HEK293T (cell line): ENCODE measurements around the gene MXD1.
"Not testable (repeated sequence)": the region's sequence is repeated elsewhere in the genome, so short reads cannot be mapped to it uniquely, and the experiment has no call there.

Experiments used
- CTCF ChIA-PET: fragments of 350-600 bp; formaldehyde crosslinking; extraction: SDS; loops from one replicate; lab custom pipeline; 2021; ENCODE audit warnings: antibody characterized with exemption, inconsistent platforms; lab: Yijun Ruan, JAX
- POLR2A ChIA-PET: fragments of 350-600 bp; formaldehyde crosslinking; extraction: SDS; loops from one replicate; lab custom pipeline; 2020; ENCODE audit warnings: antibody characterized with exemption, inconsistent platforms; lab: Yijun Ruan, JAX
- DNase-seq: peaks from one replicate; pipeline ENCODE4 v3.0.0; 2012; ENCODE audit warnings: mixed read lengths; ENCODE audit errors: extremely low spot score
- ARNT ChIP-seq: fragments of 450-650 bp; IDR thresholded peaks from 2 replicates; pipeline ENCODE4 v1.6.1; 2017; ENCODE audit warnings: mild to moderate bottlenecking
- BHLHE40 ChIP-seq: fragments of 450-650 bp; IDR thresholded peaks from 2 replicates; pipeline ENCODE4 v1.6.1; 2016; ENCODE audit warnings: mild to moderate bottlenecking, moderate library complexity, borderline replicate concordance
- CTBP1 ChIP-seq: fragments of 450-650 bp; IDR thresholded peaks from 2 replicates; pipeline ENCODE4 v1.6.1; 2016; ENCODE audit warnings: borderline replicate concordance
- ELF4 ChIP-seq: fragments of 450-650 bp; IDR thresholded peaks from 2 replicates; pipeline ENCODE4 v1.6.1; 2017; ENCODE audit warnings: antibody characterized with exemption
- FOXA1 ChIP-seq: fragments of 450-650 bp; IDR thresholded peaks from 2 replicates; pipeline ENCODE4 v1.6.1; 2016; ENCODE audit warnings: mild to moderate bottlenecking
- FOXK2 ChIP-seq: fragments of 450-650 bp; IDR thresholded peaks from 2 replicates; pipeline ENCODE4 v1.6.1; 2016; ENCODE audit warnings: mild to moderate bottlenecking
- FOXM1 ChIP-seq: fragments of 450-650 bp; IDR thresholded peaks from 2 replicates; pipeline ENCODE4 v1.6.1; 2017; ENCODE audit warnings: mild to moderate bottlenecking, borderline replicate concordance
- L3MBTL2 ChIP-seq: fragments of 450-650 bp; conservative IDR thresholded peaks from 2 replicates; pipeline ENCODE4 v1.6.1; 2016; ENCODE audit warnings: mild to moderate bottlenecking
- LEF1 ChIP-seq: fragments of 450-650 bp; IDR thresholded peaks from 2 replicates; pipeline ENCODE4 v1.6.1; 2017; ENCODE audit warnings: mild to moderate bottlenecking, borderline replicate concordance
- NFRKB ChIP-seq: fragments of 450-650 bp; IDR thresholded peaks from 2 replicates; pipeline ENCODE4 v1.6.1; 2016; ENCODE audit warnings: mild to moderate bottlenecking, moderate library complexity
- SP1 ChIP-seq: fragments of 450-650 bp; IDR thresholded peaks from 2 replicates; pipeline ENCODE4 v1.6.1; 2017
- SUZ12 ChIP-seq: fragments of 450-650 bp; IDR thresholded peaks from 2 replicates; pipeline ENCODE4 v1.6.1; 2016; ENCODE audit warnings: mild to moderate bottlenecking
- TARDBP ChIP-seq: fragments of 450-650 bp; IDR thresholded peaks from 2 replicates; pipeline ENCODE4 v1.6.1; 2016
- ZNF384 ChIP-seq: fragments of 450-650 bp; IDR thresholded peaks from 2 replicates; pipeline ENCODE4 v1.6.1; 2016
- TF ChIP-seq, protein P1 (sequence below): fragments of 450-650 bp; IDR thresholded peaks from 2 replicates; pipeline ENCODE4 v1.6.1; 2016

Gene MXD1

GRCh38 chr2:69914950-69915945 is at the start of gene MXD1:
Gene MXD1 (plus strand): TSS chr2:69915109. CDS start chr2:69915331, 222 bp downstream.
- no peak for TF ChIP-seq FOXK2
- TF ChIP-seq LEF1 = no peak
- ChIA-PET POLR2A (interaction anchor here (0.6 to 4.7 kb wide), 38 partner anchors 8 to 386 kb away, joined by 3 to 62 read pairs (median 4); partner anchors contain the start of genes C2orf42, FAM136A, GMCL1 and PCBP1), CTCF (interaction anchor here (0.5 to 2.1 kb wide), 8 partner anchors 154 to 239 kb away, joined by 3 to 10 read pairs (median 4); no protein-coding TSS in a partner anchor)
- DNase-seq = peak; percentile 28

GRCh38 chr2:69888451-69888850 is 26.5 kb upstream of the MXD1 start:
- no peak for DNase-seq
- TF ChIP-seq L3MBTL2 = no peak
- TF ChIP-seq ZNF384 = no peak
- no peak for TF ChIP-seq TARDBP
- TF ChIP-seq NFRKB = no peak
- CTCF ChIA-PET = no interaction called here
- POLR2A ChIA-PET = no interaction called here

- CTCF ChIA-PET = no interaction called here
Observed at GRCh38 chr2:69889302-69889701, 25.6 kb upstream of the MXD1 start.

DNA sequence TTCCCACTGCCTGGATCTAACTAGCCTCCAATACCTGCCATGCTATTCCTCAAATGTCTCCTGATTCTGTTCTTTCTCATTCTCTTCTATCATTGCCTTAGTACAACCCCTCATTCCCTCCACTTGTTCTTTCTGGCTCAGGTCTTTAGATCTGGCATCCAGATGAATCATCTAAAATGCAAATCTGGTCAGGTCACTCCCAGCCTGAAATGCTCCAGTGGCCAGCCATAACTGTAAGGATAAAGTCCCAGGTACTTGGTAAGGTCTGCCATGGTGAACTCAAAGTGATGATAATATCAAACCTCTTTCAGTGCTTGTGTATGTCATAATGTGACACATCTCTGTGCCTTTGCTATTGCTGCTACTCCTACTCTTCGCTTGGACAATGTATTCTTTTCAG is 24.0 kb upstream of the MXD1 start:
- TF ChIP-seq L3MBTL2 (no peak), SP1 (no peak), NFRKB (no peak), LEF1 (no peak), BHLHE40 (no peak), FOXA1 (no peak), ARNT (no peak), ZNF384 (no peak), FOXK2 (no peak), SUZ12 (no peak), ELF4 (no peak), FOXM1 (no peak), CTBP1 (no peak), TARDBP (no peak)
- CTCF ChIA-PET = no interaction called here
- no peak for DNase-seq
- POLR2A ChIA-PET = no interaction called here

More at GRCh38 chr2:69889302-69889701, 25.6 kb upstream of the MXD1 start:
- POLR2A ChIA-PET = no interaction called here
- no peak for DNase-seq
- no peak for TF ChIP-seq L3MBTL2
- no peak for TF ChIP-seq TARDBP
- TF ChIP-seq BHLHE40 = no peak
- no peak for TF ChIP-seq CTBP1
- TF ChIP-seq FOXM1 = no peak
- no peak for TF ChIP-seq LEF1
- TF ChIP-seq FOXA1 = no peak
- no peak for TF ChIP-seq SP1
- TF ChIP-seq, protein P1, sequence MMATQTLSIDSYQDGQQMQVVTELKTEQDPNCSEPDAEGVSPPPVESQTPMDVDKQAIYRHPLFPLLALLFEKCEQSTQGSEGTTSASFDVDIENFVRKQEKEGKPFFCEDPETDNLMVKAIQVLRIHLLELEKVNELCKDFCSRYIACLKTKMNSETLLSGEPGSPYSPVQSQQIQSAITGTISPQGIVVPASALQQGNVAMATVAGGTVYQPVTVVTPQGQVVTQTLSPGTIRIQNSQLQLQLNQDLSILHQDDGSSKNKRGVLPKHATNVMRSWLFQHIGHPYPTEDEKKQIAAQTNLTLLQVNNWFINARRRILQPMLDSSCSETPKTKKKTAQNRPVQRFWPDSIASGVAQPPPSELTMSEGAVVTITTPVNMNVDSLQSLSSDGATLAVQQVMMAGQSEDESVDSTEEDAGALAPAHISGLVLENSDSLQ = no peak
- TF ChIP-seq ZNF384 = no peak
- TF ChIP-seq ELF4 = no peak
- TF ChIP-seq NFRKB = no peak

- ChIA-PET POLR2A (interaction anchor here (0.7 to 1.4 kb wide), 2 partner anchors 21 to 148 kb away, joined by 3 to 6 read pairs; no protein-coding TSS in a partner anchor), CTCF (interaction anchor here (1.1 kb wide), 1 partner anchor 328 kb away, joined by 4 read pairs; no protein-coding TSS in a partner anchor)
- not testable (repeated sequence) for DNase-seq
Observed at GRCh38 chr2:69892838-69893424, 22.0 kb upstream of the MXD1 start.

GRCh38 chr2:69893684-69894551 is 21.0 kb upstream of the MXD1 start, which contains the start of gene SNRNP27:
Gene SNRNP27 (plus strand): TSS chr2:69893956. CDS start chr2:69893985, 29 bp downstream.
- TF ChIP-seq FOXK2 = no peak
- TF ChIP-seq ZNF384 = no peak
- peak; percentile 69 for TF ChIP-seq L3MBTL2
- TF ChIP-seq ARNT = 0 out of 2 replicates have a peak, but pooled peaks have one; percentile 2
- TF ChIP-seq CTBP1 = peak; percentile 79
- peak; percentile 49 for TF ChIP-seq ELF4
- peak; percentile 39; the same call in 1 of the 2 replicates for TF ChIP-seq NFRKB
- ChIA-PET POLR2A (interaction anchor here (0.7 to 1.4 kb wide), 10 partner anchors 17 to 297 kb away, joined by 3 to 6 read pairs (median 3); partner anchors contain the start of genes C2orf42, GMCL1 and MXD1), CTCF (interaction anchor here (0.6 to 1.1 kb wide), 3 partner anchors 24 to 329 kb away, joined by 4 to 6 read pairs (median 4); no protein-coding TSS in a partner anchor)
- DNase-seq = peak; percentile 86

DNA sequence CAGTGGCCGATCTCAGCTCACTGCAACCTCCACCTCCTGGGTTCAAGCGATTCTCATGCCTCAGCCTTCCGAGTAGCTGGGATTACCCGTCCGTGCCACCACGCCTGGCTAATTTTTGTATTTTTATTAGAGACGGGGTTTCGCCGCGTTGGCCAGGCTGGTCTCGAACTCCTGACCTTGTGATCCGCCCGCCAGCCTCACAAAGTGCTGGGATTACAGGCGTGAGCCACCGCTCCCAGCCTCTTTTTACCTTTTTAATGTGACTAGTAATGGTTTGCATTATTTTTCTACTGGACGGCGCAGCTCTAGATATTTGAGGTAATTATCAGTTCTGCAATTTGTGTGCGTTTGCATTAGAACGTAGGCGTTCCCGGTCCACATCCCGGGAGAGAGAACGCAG is 20.2 kb upstream of the MXD1 start:
- CTCF ChIA-PET, DNase-seq: not testable (repeated sequence)
- POLR2A ChIA-PET = interaction anchor here (0.9 to 1.4 kb wide), 4 partner anchors 16 to 171 kb away, joined by 3 read pairs; partner anchors contain the start of gene MXD1
